Endothelial cell of umbilical vein (primary cell): ENCODE data around the gene PTGDS.

Source experiments
- CTCF ChIP-seq, 2 donors: IDR thresholded peaks; 1 replicate in 1 of 2; 2 replicates in 1 of 2; pipeline ENCODE4 v1.5.1; 2011; ENCODE audit warnings: low read length in 2 of 2, mild to moderate bottlenecking in 2 of 2, moderate library complexity in 2 of 2, control low read depth in 1 of 2, inconsistent platforms in 1 of 2, low read depth in 1 of 2; ENCODE audit not compliant: insufficient read depth in 1 of 2; ENCODE audit errors: extremely low read depth in 1 of 2
- EZH2 ChIP-seq: IDR thresholded peaks from 2 replicates; pipeline ENCODE4 v1.6.1; 2012; ENCODE audit warnings: borderline replicate concordance, low read depth, mild to moderate bottlenecking, moderate library complexity, low read length, inconsistent platforms; ENCODE audit not compliant: severe bottlenecking
- GATA2 ChIP-seq: IDR thresholded peaks from 2 replicates; pipeline ENCODE4 v1.7.0; 2011; ENCODE audit warnings: low read depth, mild to moderate bottlenecking, moderate library complexity, mixed read lengths, low read length; ENCODE audit not compliant: insufficient read length, insufficient read depth
- JUN ChIP-seq: IDR thresholded peaks from 2 replicates; pipeline ENCODE4 v1.6.1; 2011; ENCODE audit warnings: borderline replicate concordance, low read depth; ENCODE audit not compliant: insufficient read length, insufficient read depth
- MYC ChIP-seq: IDR thresholded peaks from one replicate; pipeline ENCODE4 v1.6.1; 2011; ENCODE audit warnings: mild to moderate bottlenecking, low read depth, low read length
- POLR2A ChIP-seq: IDR thresholded peaks from 2 replicates; pipeline ENCODE4 v1.6.1; 2012; ENCODE audit warnings: low read depth, mild to moderate bottlenecking, control low read depth, low read length
- POLR2AphosphoS5 ChIP-seq: IDR thresholded peaks from 2 replicates; pipeline ENCODE4 v1.6.1; 2012; ENCODE audit warnings: low read depth, mild to moderate bottlenecking, control low read depth, low read length, moderate library complexity; ENCODE audit not compliant: insufficient read depth

GRCh38 chr9:136979769-136980587 lies 2.7 kb downstream of the PTGDS start:
- TF ChIP-seq POLR2AphosphoS5 (no peak), JUN (no peak), POLR2A (no peak), CTCF (IDR thresholded peaks at IDR 0.05; ENCODE audit: extremely low read depth in 1 of 2, insufficient read depth in 1 of 2, low read depth in 1 of 2, low read length in 2 of 2) (no peak), GATA2 (no peak), MYC (no peak), EZH2 (no peak)
